Measurements from ENCODE around the gene PLEK2. TPM values are rescaled to one million over a fixed set of nuclear protein-coding genes. Genes with fewer than 3 reads are reported as not detected.

The PLEK2 gene
- total RNA-seq = 1 to 10 TPM in 5 of 6 donors, not detected in 1; 3.5 to 4.4 (median 3.8) TPM

GRCh38 chr14:67411820-67412421 lies at the start of gene PLEK2:
Gene PLEK2 (minus strand): TSS chr14:67412165. CDS start chr14:67412059, 106 bp downstream.
- peak; percentile 66 to 74 for ATAC-seq (ENCODE audit: low FRiP score in 2 of 2)
- 12 to 27% methylated on average over 11 to 37 of the region's 63 CpGs for WGBS, 2 donors
- TF ChIP-seq POLR2A (IDR thresholded peaks at IDR 0.05) (no peak), CTCF (IDR thresholded peaks at IDR 0.05) (no peak), POLR2AphosphoS5 (IDR thresholded peaks at IDR 0.05) (peak in 1 of 2 donors; percentile 13)
- no peaks in the 10 kb centered on the region for H3K36me3 ChIP-seq
- peak; percentile 74 to 94 for DNase-seq
- H3K4me3 ChIP-seq = peak within 1 kb of the TSS; percentile 3 to 57 (median 50)
- H3K4me1 ChIP-seq = peaks cover 6 to 23% (median 12%) of the 10 kb centered on the region in 4 donors
- H3K27me3 ChIP-seq = peaks cover 0 to 6% (median 2%) of the 10 kb centered on the region in 4 donors
- H3K9me3 ChIP-seq = no peaks in the 10 kb centered on the region
- H3K27ac ChIP-seq = no peak within 1 kb of the TSS

- Histone ChIP-seq H3K36me3 (no peaks in the 10 kb centered on the region), H3K4me1 (no peaks in the 10 kb centered on the region), H3K4me3 (no peak overlapping the region), H3K27me3 (no peaks in the 10 kb centered on the region), H3K9me3 (no peaks in the 10 kb centered on the region), H3K27ac (no peak overlapping the region)
- 63 to 68% methylated on average over 3 of the region's 3 CpGs for WGBS, 2 donors
- DNase-seq (no peak), ATAC-seq (ENCODE audit: low FRiP score in 2 of 2) (no peak)
- TF ChIP-seq EP300 (IDR thresholded peaks at IDR 0.05) (no peak), CTCF (IDR thresholded peaks at IDR 0.05) (no peak), POLR2A (IDR thresholded peaks at IDR 0.05) (no peak), POLR2AphosphoS5 (IDR thresholded peaks at IDR 0.05) (no peak)
Measured at GRCh38 chr14:67461341-67461985, 49.5 kb upstream of the PLEK2 start.

- Histone ChIP-seq H3K27ac (no peak overlapping the region), H3K4me3 (no peak overlapping the region), H3K9me3 (no peaks in the 10 kb centered on the region), H3K36me3 (no peaks in the 10 kb centered on the region), H3K27me3 (no peaks in the 10 kb centered on the region), H3K4me1 (no peaks in the 10 kb centered on the region)
- ATAC-seq (ENCODE audit: low FRiP score in 2 of 2) (no peak), DNase-seq (no peak)
- TF ChIP-seq EP300 (IDR thresholded peaks at IDR 0.05) = no peak
- no peak for TF ChIP-seq CTCF (IDR thresholded peaks at IDR 0.05)
- no peak for TF ChIP-seq POLR2A (IDR thresholded peaks at IDR 0.05)
- TF ChIP-seq POLR2AphosphoS5 (IDR thresholded peaks at IDR 0.05) = no peak
- 90 to 91% methylated on average over 5 of the region's 5 CpGs for WGBS, 2 donors
Measured at GRCh38 chr14:67459336-67459735, 47.4 kb upstream of the PLEK2 start.

GRCh38 chr14:67457782-67458181 lies 45.8 kb upstream of the PLEK2 start:
- Histone ChIP-seq H3K4me1 (no peaks in the 10 kb centered on the region), H3K36me3 (no peaks in the 10 kb centered on the region), H3K27me3 (no peaks in the 10 kb centered on the region), H3K4me3 (no peak overlapping the region), H3K9me3 (no peaks in the 10 kb centered on the region), H3K27ac (no peak overlapping the region)
- TF ChIP-seq CTCF (IDR thresholded peaks at IDR 0.05) (no peak), POLR2A (IDR thresholded peaks at IDR 0.05) (no peak), POLR2AphosphoS5 (IDR thresholded peaks at IDR 0.05) (no peak), EP300 (IDR thresholded peaks at IDR 0.05) (no peak)
- WGBS, 2 donors = 34 to 62% methylated on average over 3 to 4 of the region's 6 CpGs
- DNase-seq = peak in 1 of 2 donors; percentile 81
- peak; percentile 22 to 59 for ATAC-seq (ENCODE audit: low FRiP score in 2 of 2)

Data from upper lobe of left lung (tissue), 6 donors.